GM19395 (cell line): ENCODE data around the gene ITGA11.

Experiments
- ATAC-seq: cut with Tn5 transposase; IDR thresholded peaks from one replicate; pipeline ENCODE4 v1.9.1; 2021; ENCODE audit warnings: mild to moderate bottlenecking, moderate library complexity; ENCODE audit not compliant: unreplicated experiment

Gene ITGA11

GRCh38 chr15:68314563-68314962 lies 117.4 kb downstream of the ITGA11 start:
- no peak for ATAC-seq

- no peak for ATAC-seq
Observed at GRCh38 chr15:68313501-68314410, 118.2 kb downstream of the ITGA11 start.

- ATAC-seq, result no peak
Observed at GRCh38 chr15:68312701-68313204, 119.2 kb downstream of the ITGA11 start.

- no peak for ATAC-seq
Observed at GRCh38 chr15:68311859-68312557, 120.0 kb downstream of the ITGA11 start.

GRCh38 chr15:68311464-68311835 lies 120.5 kb downstream of the ITGA11 start:
- no peak for ATAC-seq

- ATAC-seq, result no peak
Observed at GRCh38 chr15:68310804-68311463, 121.0 kb downstream of the ITGA11 start.

- no peak for ATAC-seq
Observed at GRCh38 chr15:68310178-68310803, 121.7 kb downstream of the ITGA11 start.

- no peak for ATAC-seq
Observed at GRCh38 chr15:68309024-68309423, 122.9 kb downstream of the ITGA11 start.

- no peak for ATAC-seq
Observed at GRCh38 chr15:68307131-68307928, 124.6 kb downstream of the ITGA11 start.

GRCh38 chr15:68305420-68305871 lies 126.5 kb downstream of the ITGA11 start:
- no peak for ATAC-seq

- ATAC-seq, result no peak
Observed at GRCh38 chr15:68304589-68305337, 127.2 kb downstream of the ITGA11 start.

- ATAC-seq, result no peak
Observed at GRCh38 chr15:68303560-68304436, 128.2 kb downstream of the ITGA11 start.

GRCh38 chr15:68303134-68303533 lies 128.8 kb downstream of the ITGA11 start:
- no peak for ATAC-seq

GRCh38 chr15:68302729-68303128 lies 129.2 kb downstream of the ITGA11 start:
- no peak for ATAC-seq

- no peak for ATAC-seq
Observed at GRCh38 chr15:68301301-68301700, 130.7 kb downstream of the ITGA11 start.

- ATAC-seq, result no peak
Observed at GRCh38 chr15:68300115-68300940, 131.6 kb downstream of the ITGA11 start.

- peak; percentile 15 for ATAC-seq
Observed at GRCh38 chr15:68299436-68299835, 132.5 kb downstream of the ITGA11 start.
